Nephron (organoid): ENCODE data around the gene WWOX.
"Not testable (repeated sequence)": the region's sequence is repeated elsewhere in the genome, so short reads cannot be mapped to it uniquely, and the experiment has no call there.

ENCODE experiments used
- H3K27ac Mint-ChIP-seq, 3 experiments: 2 replicates each; pipeline ENCODE4 v1.8.0; 2020; ENCODE audit warnings: mixed read lengths in 3 of 3, mild to moderate bottlenecking in 2 of 3, moderate library complexity in 1 of 3
- H3K27me3 Mint-ChIP-seq: 2 replicates; pipeline ENCODE4 v1.8.0; 2021; ENCODE audit warnings: low read depth, mild to moderate bottlenecking, moderate library complexity, mixed read lengths
- H3K36me3 Mint-ChIP-seq: 2 replicates; pipeline ENCODE4 v1.8.0; 2020; ENCODE audit warnings: low read depth, mixed read lengths
- H3K4me1 Mint-ChIP-seq: 2 replicates; pipeline ENCODE4 v1.8.0; 2020; ENCODE audit warnings: mixed read lengths
- H3K4me3 Mint-ChIP-seq, 3 experiments: 2 replicates each; pipeline ENCODE4 v1.8.0; 2020; ENCODE audit warnings: mild to moderate bottlenecking in 3 of 3, mixed read lengths in 3 of 3, moderate library complexity in 2 of 3
- H3K9me3 Mint-ChIP-seq: 2 replicates; pipeline ENCODE4 v1.8.0; 2020; ENCODE audit warnings: mixed read lengths
- CTCF ChIP-seq, 3 experiments: fragments of 200-600 bp; sonication (generic); IDR thresholded peaks; one replicate each; pipeline ENCODE4 v1.5.0; 2021; ENCODE audit warnings: antibody characterized with exemption in 3 of 3; ENCODE audit not compliant: unreplicated experiment in 3 of 3

The WWOX gene

GRCh38 chr16:79247386-79247785, 1147.9 kb downstream of the WWOX start:
- no peak for TF ChIP-seq CTCF (IDR thresholded peaks at IDR 0.05; ENCODE audit: unreplicated experiment in 3 of 3)
- Mint-ChIP-seq H3K9me3 (peaks cover 17% of the 10 kb centered on the region), H3K27ac (no peak overlapping the region), H3K27me3 (peaks cover 3% of the 10 kb centered on the region), H3K36me3 (no peaks in the 10 kb centered on the region), H3K4me1 (peaks cover 12% of the 10 kb centered on the region), H3K4me3 (no peak overlapping the region)

- TF ChIP-seq CTCF (IDR thresholded peaks at IDR 0.05; ENCODE audit: unreplicated experiment in 3 of 3): no peak
- Mint-ChIP-seq H3K36me3 (no peaks in the 10 kb centered on the region), H3K9me3 (peaks cover 11% of the 10 kb centered on the region), H3K4me1 (peaks cover 12% of the 10 kb centered on the region), H3K27me3 (peaks cover 11% of the 10 kb centered on the region), H3K27ac (no peak overlapping the region), H3K4me3 (no peak overlapping the region)
These were observed 1148.9 kb downstream of the WWOX start for GRCh38 chr16:79248351-79248750.

GRCh38 chr16:79250502-79251098, 1151.1 kb downstream of the WWOX start:
- Mint-ChIP-seq H3K27me3 (peaks cover 13% of the 10 kb centered on the region), H3K9me3 (peaks cover 2% of the 10 kb centered on the region), H3K4me3 (no peak overlapping the region), H3K27ac (no peak overlapping the region), H3K36me3 (no peaks in the 10 kb centered on the region), H3K4me1 (peaks cover 12% of the 10 kb centered on the region)
- TF ChIP-seq CTCF (IDR thresholded peaks at IDR 0.05; ENCODE audit: unreplicated experiment in 3 of 3): no peak

- TF ChIP-seq CTCF (IDR thresholded peaks at IDR 0.05; ENCODE audit: unreplicated experiment in 3 of 3): no peak
- no peak overlapping the region for H3K27ac Mint-ChIP-seq
- H3K36me3 Mint-ChIP-seq: no peaks in the 10 kb centered on the region
- no peaks in the 10 kb centered on the region for H3K9me3 Mint-ChIP-seq
- no peak overlapping the region for H3K4me3 Mint-ChIP-seq
- H3K27me3 Mint-ChIP-seq: peaks cover 16% of the 10 kb centered on the region
- H3K4me1 Mint-ChIP-seq: peaks cover 10% of the 10 kb centered on the region
These were observed 1153.7 kb downstream of the WWOX start for GRCh38 chr16:79253100-79253631.

GRCh38 chr16:79257953-79258490, 1158.6 kb downstream of the WWOX start:
- no peak overlapping the region for H3K4me3 Mint-ChIP-seq
- H3K9me3 Mint-ChIP-seq: no peaks in the 10 kb centered on the region
- no peak for TF ChIP-seq CTCF (IDR thresholded peaks at IDR 0.05; ENCODE audit: unreplicated experiment in 3 of 3)
- peaks cover 9% of the 10 kb centered on the region for H3K4me1 Mint-ChIP-seq
- no peak overlapping the region for H3K27ac Mint-ChIP-seq
- H3K36me3 Mint-ChIP-seq: no peaks in the 10 kb centered on the region
- H3K27me3 Mint-ChIP-seq: peaks cover 19% of the 10 kb centered on the region

- H3K36me3 Mint-ChIP-seq, H3K4me1 Mint-ChIP-seq, H3K4me3 Mint-ChIP-seq, H3K9me3 Mint-ChIP-seq: not testable (repeated sequence)
- Mint-ChIP-seq H3K27ac (peak overlapping the region in 1 of 3 experiments; percentile 66), H3K27me3 (peaks cover 14% of the 10 kb centered on the region)
These were observed 1161.4 kb downstream of the WWOX start for GRCh38 chr16:79260890-79261289.
